ENCODE measurements around the gene ABHD12B. TPM values are rescaled to one million over a fixed set of nuclear protein-coding genes. Genes with fewer than 3 reads are reported as not detected.

The ABHD12B gene
- polyA plus RNA-seq, 1 of the 3 experiments (the other 2 are of a cell fraction), result not detected

DNA sequence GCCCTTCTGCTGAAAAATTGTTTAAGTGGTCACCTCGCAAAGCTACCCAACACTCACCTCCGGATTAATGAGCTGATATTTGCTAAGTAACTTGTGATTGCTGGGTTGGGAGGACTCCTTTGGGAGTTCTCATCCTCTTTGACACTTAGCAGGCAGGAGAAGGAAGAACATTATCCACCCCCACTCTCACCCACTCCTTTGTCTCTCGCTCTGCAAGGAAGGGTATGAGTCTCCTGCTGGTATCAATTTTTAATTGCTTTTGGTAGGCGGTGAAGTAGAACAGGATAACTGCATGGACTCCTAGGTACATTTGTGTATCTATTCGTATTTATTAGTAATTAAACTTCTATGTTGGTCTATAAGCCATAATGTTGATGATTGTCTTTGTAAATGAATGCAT, 6.9 kb upstream of the ABHD12B start (continued):
- TF ChIP-seq, protein P1, sequence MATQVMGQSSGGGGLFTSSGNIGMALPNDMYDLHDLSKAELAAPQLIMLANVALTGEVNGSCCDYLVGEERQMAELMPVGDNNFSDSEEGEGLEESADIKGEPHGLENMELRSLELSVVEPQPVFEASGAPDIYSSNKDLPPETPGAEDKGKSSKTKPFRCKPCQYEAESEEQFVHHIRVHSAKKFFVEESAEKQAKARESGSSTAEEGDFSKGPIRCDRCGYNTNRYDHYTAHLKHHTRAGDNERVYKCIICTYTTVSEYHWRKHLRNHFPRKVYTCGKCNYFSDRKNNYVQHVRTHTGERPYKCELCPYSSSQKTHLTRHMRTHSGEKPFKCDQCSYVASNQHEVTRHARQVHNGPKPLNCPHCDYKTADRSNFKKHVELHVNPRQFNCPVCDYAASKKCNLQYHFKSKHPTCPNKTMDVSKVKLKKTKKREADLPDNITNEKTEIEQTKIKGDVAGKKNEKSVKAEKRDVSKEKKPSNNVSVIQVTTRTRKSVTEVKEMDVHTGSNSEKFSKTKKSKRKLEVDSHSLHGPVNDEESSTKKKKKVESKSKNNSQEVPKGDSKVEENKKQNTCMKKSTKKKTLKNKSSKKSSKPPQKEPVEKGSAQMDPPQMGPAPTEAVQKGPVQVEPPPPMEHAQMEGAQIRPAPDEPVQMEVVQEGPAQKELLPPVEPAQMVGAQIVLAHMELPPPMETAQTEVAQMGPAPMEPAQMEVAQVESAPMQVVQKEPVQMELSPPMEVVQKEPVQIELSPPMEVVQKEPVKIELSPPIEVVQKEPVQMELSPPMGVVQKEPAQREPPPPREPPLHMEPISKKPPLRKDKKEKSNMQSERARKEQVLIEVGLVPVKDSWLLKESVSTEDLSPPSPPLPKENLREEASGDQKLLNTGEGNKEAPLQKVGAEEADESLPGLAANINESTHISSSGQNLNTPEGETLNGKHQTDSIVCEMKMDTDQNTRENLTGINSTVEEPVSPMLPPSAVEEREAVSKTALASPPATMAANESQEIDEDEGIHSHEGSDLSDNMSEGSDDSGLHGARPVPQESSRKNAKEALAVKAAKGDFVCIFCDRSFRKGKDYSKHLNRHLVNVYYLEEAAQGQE (IDR thresholded peaks at IDR 0.05; ENCODE audit: low read depth, low read length), result no peak

DNA sequence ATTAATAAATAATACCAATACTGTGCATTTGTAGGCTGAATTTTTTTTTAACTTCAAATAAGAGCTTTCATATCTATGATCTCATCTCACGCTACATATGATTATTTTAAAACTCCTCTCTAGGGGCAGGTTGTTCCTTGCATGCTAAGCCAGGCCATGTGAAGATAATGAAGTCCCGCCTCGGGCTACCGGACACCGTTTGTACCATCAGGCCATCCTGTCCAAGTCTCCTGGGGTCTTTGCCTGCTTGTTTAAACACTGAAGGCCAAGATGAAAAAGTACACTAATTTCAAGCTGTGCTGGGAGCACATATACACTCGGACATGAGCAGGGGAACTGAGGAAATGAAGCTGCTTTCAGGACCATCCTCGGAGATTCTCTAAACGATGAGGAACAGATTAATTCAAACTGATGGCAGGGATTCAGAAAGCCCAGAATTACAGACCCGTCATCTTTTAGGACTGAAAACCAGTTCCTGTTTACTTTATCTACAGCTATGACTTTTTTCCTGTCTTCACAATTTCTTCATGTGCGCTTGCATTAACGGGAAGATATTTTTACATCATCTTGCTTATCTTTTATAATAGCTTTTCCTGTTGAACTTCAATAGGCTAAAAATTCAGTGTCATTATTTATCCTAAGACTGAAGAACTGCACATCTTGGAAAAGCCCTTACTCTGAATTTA, 6.3 kb upstream of the ABHD12B start:
- H3K27ac ChIP-seq (ENCODE audit: low read depth in 2 of 2, low read length in 1 of 2), result no peak overlapping the region
- DNase-seq, result no peak
- H3K9me2 ChIP-seq, result no peaks in the 10 kb centered on the region
- no peaks in the 10 kb centered on the region; a peak in 1 of 4 replicates for H3K4me1 ChIP-seq (ENCODE audit: control insufficient read depth in 1 of 2, insufficient read depth in 2 of 2, low read depth in 1 of 2, low read length in 1 of 2)
- ChIA-PET POLR2A (no interaction called here), CTCF (interaction anchor here (1.6 kb wide), 2 partner anchors 246 to 323 kb away, joined by 3 to 5 read pairs; no protein-coding TSS in a partner anchor)
- no peaks in the 10 kb centered on the region for H3K9me3 ChIP-seq
- no peak overlapping the region for H3K9ac ChIP-seq
- no peaks in the 10 kb centered on the region for H3K27me3 ChIP-seq (ENCODE audit: insufficient read depth)
- WGBS (ENCODE audit: low lambda C conversion rate), result 81% methylated on average over 11 of the region's 11 CpGs
- no peak overlapping the region for H3K4me2 ChIP-seq
- no peaks in the 10 kb centered on the region for H4K20me1 ChIP-seq (ENCODE audit: insufficient read depth)
- no peak overlapping the region for H3K4me3 ChIP-seq (ENCODE audit: low read depth in 2 of 2, low read length in 1 of 2)
- no peaks in the 10 kb centered on the region for H3K79me2 ChIP-seq (ENCODE audit: insufficient read depth)
- H3K36me3 ChIP-seq (replicated peaks in 1 of 2; ENCODE audit: control insufficient read depth in 1 of 2, insufficient read depth in 2 of 2, low read length in 1 of 2), result no peaks in the 10 kb centered on the region
- H3F3A ChIP-seq (replicated peaks; ENCODE audit: insufficient read depth), result no peaks in the 10 kb centered on the region
- H2AFZ ChIP-seq (ENCODE audit: low read depth), result no peak overlapping the region
- TF ChIP-seq CHD2 (IDR thresholded peaks at IDR 0.05; ENCODE audit: low read length, partially characterized antibody) (no peak), NFIC (IDR thresholded peaks at IDR 0.05; ENCODE audit: borderline replicate concordance) (no peak)
- TF ChIP-seq, protein P1 (IDR thresholded peaks at IDR 0.05; ENCODE audit: low read depth, low read length), result no peak

DNA sequence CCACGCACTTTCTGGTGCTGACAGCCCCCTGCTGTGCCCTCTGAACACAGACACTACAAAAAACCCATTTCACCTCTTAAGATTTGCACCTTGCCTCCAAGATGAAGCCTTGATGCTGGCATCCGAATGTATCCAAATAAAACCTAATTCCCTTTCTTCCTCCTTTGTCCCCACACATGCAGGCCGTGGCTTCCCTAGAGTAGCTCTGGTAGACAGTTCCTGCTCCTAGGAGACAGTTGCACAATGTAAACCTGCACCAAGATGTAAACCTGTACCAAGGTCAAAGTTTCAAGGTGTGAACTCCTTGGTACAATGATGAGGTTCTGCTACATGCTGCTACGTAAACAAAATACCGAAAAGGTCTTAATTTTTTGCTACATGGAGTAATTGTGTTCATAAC, 625 bp upstream of the ABHD12B start:
- no peaks in the 10 kb centered on the region for H3F3A ChIP-seq (replicated peaks; ENCODE audit: insufficient read depth)
- TF ChIP-seq NRF1 (IDR thresholded peaks at IDR 0.05; ENCODE audit: low read depth, low read length), result no peak
- TF ChIP-seq POLR2AphosphoS5 (IDR thresholded peaks at IDR 0.05; ENCODE audit: low read depth, low read length), result no peak
- TF ChIP-seq FOSL2 (IDR thresholded peaks at IDR 0.05; ENCODE audit: borderline replicate concordance, low read depth), result no peak
- TF ChIP-seq RXRA (IDR thresholded peaks at IDR 0.05; ENCODE audit: borderline replicate concordance, low read depth), result no peak
- no peaks in the 10 kb centered on the region for H4K20me1 ChIP-seq (ENCODE audit: insufficient read depth)
- no peak overlapping the region for H2AFZ ChIP-seq (ENCODE audit: low read depth)
- 89% methylated on average over 5 of the region's 5 CpGs for WGBS (ENCODE audit: low lambda C conversion rate)
- no peak for DNase-seq
- ChIA-PET POLR2A (no interaction called here), CTCF (interaction anchor here (1.2 to 1.7 kb wide), 3 partner anchors 11 to 17 kb away, joined by 3 to 7 read pairs (median 4); no protein-coding TSS in a partner anchor)
- no peaks in the 10 kb centered on the region for H3K9me3 ChIP-seq
- no peaks in the 10 kb centered on the region; a peak in 1 of 4 replicates for H3K4me1 ChIP-seq (ENCODE audit: control insufficient read depth in 1 of 2, insufficient read depth in 2 of 2, low read depth in 1 of 2, low read length in 1 of 2)
- H3K27ac ChIP-seq (ENCODE audit: low read depth in 2 of 2, low read length in 1 of 2), result no peak overlapping the region
- H3K36me3 ChIP-seq (replicated peaks in 1 of 2; ENCODE audit: control insufficient read depth in 1 of 2, insufficient read depth in 2 of 2, low read length in 1 of 2), result no peaks in the 10 kb centered on the region
- no peaks in the 10 kb centered on the region for H3K9me2 ChIP-seq
- no peak overlapping the region for H3K9ac ChIP-seq
- H3K79me2 ChIP-seq (ENCODE audit: insufficient read depth), result no peaks in the 10 kb centered on the region
- no peaks in the 10 kb centered on the region for H3K27me3 ChIP-seq (ENCODE audit: insufficient read depth)
- no peak overlapping the region for H3K4me3 ChIP-seq (ENCODE audit: low read depth in 2 of 2, low read length in 1 of 2)
- no peak overlapping the region for H3K4me2 ChIP-seq
